Ovary (tissue), 9 donors: ENCODE data around the gene FUT6. TPM values are rescaled to one million over a fixed set of nuclear protein-coding genes. Genes with fewer than 3 reads are reported as not detected.

Source experiments
- DNase-seq, 5 donors: peaks; one replicate each; pipeline ENCODE4 v3.0.0-alpha.2; 2019 to 2020
- H3K27ac ChIP-seq, 2 donors: fragments of 200-600 bp; one replicate each; pipeline versions ENCODE4 v1.5.1 to v1.8.0; 2019 to 2022
- H3K27me3 ChIP-seq: fragments of 200-600 bp; one replicate; pipeline ENCODE4 v1.8.0; 2022
- H3K36me3 ChIP-seq: fragments of 200-600 bp; sonication (generic); one replicate; pipeline ENCODE4 v1.5.1; 2019
- H3K4me1 ChIP-seq: one replicate; pipeline ENCODE4 v1.8.1; 2013; ENCODE audit warnings: mild to moderate bottlenecking, moderate library complexity; ENCODE audit not compliant: insufficient read depth
- H3K4me3 ChIP-seq: fragments of 200-600 bp; sonication (generic); one replicate; pipeline ENCODE4 v1.5.1; 2017
- H3K9me3 ChIP-seq, 2 donors: fragments of 200-600 bp in 1 of 2; sonication (generic) in 1 of 2; one replicate each; pipeline versions ENCODE4 v1.5.1 to v1.8.1; 2013 to 2019; ENCODE audit warnings: mild to moderate bottlenecking in 1 of 2, moderate library complexity in 1 of 2
- EP300 ChIP-seq: sonication (generic); formaldehyde crosslinking; IDR thresholded peaks from one replicate; pipeline ENCODE4 v1.6.1; 2017; ENCODE audit warnings: antibody characterized with exemption
- POLR2A ChIP-seq: fragments of 450-650 bp; IDR thresholded peaks from one replicate; pipeline ENCODE4 v1.6.1; 2017; ENCODE audit warnings: antibody characterized with exemption, mild to moderate bottlenecking, moderate library complexity
- WGBS, 3 donors: extraction: QIAGEN DNeasy Blood & Tissue Kit in 1 of 3; methylation state at CpG; one replicate each; pipeline versions ENCODE4 v1.1.5 to v1.1.7; 2013 to 2017; 5-methylcytosine and 5-hydroxymethylcytosine counted together
- intact Hi-C, 4 donors: fragments of 100-400 bp; cut with DNase I; formaldehyde crosslinking; loops; one replicate each; pipeline versions ENCODE4 v1.11.0 to v1.15.1; 2022 to 2023
- polyA plus RNA-seq, 2 donors: library from polyadenylated mRNA; stranded (reverse); fragments of 200-250 nt in 1 of 2; fragments of 350-450 nt in 1 of 2; fragmentation: Illumina TruSeq in 1 of 2; extraction: RNeasy Lipid Tissue Mini Kit (QIAGEN cat#74804) in 1 of 2; gene quantifications; one replicate each; pipeline ENCODE4 v1.2.3, GENCODE V29; 2013 to 2014
- total RNA-seq, 7 donors: library from RNA; depleted of rRNA in 2 of 7; stranded (reverse); fragments of >200 nt in 2 of 7; fragmentation: NEBNext Ultra II Directional in 3 of 7; extraction: Animal tissue kit (Norgen Biotek cat#: 25700) in 3 of 7; gene quantifications; one replicate each; pipeline versions ENCODE4 v1.1.0 to v1.2.4, GENCODE V29; 2016 to 2023
- TF ChIP-seq, protein P1 (sequence below), 3 donors: fragments of 450-650 bp in 2 of 3; fragments of 200-600 bp in 1 of 3; IDR thresholded peaks; one replicate each; pipeline versions ENCODE4 v1.5.1 to v1.8.0; 2016 to 2022; ENCODE audit warnings: antibody characterized with exemption in 3 of 3, mild to moderate bottlenecking in 1 of 3
- donor health status: DM: no; HTN: no; CAD: no; lungs with moderate emphysema.
- donor health status: DM: no; HTN: no; CAD: no.
- donor health status: Bipolar disorder and iron deficiency.
- donor health status: DM: yes; HTN: yes; CAD: no.
- donor health status: DM: no; HTN: no; CAD: no.
- donor health status: DM: yes; HTN: yes; CAD: no.

Gene FUT6
- total and polyA plus RNA-seq, 9 donors = 0.11 to 2.6 (median 0.38) TPM; not detected in 5

DNA sequence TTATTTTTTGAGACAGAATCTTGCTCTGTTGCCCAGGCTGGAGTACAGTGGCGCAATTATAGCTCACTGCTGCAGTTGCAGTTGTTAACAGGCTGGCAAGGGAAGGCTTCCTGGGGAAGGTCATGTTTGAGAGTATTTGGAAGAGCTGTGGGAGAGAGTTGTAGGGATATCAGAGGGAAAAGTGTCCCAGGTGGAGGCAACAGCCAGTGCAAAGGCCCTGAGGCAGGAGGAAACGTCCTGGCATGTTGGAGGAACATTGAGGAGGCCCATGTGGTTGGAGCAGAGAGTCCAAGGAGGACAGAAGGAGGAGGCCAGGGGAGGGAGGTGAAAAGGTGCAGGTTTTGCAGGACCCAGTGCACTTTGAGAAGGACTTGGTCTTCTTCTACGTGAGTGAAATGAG lies 46.3 kb downstream of the FUT6 start:
- no peaks in the 10 kb centered on the region for H3K27me3 ChIP-seq
- H3K4me3 ChIP-seq = no peak overlapping the region
- no peak overlapping the region for H3K27ac ChIP-seq
- H3K36me3 ChIP-seq = peaks cover 2% of the 10 kb centered on the region
- no peak for DNase-seq
- intact Hi-C loops = no loop called here
- H3K9me3 ChIP-seq = no peaks in the 10 kb centered on the region
- TF ChIP-seq EP300 (no peak), POLR2A (no peak)
- TF ChIP-seq, protein P1, sequence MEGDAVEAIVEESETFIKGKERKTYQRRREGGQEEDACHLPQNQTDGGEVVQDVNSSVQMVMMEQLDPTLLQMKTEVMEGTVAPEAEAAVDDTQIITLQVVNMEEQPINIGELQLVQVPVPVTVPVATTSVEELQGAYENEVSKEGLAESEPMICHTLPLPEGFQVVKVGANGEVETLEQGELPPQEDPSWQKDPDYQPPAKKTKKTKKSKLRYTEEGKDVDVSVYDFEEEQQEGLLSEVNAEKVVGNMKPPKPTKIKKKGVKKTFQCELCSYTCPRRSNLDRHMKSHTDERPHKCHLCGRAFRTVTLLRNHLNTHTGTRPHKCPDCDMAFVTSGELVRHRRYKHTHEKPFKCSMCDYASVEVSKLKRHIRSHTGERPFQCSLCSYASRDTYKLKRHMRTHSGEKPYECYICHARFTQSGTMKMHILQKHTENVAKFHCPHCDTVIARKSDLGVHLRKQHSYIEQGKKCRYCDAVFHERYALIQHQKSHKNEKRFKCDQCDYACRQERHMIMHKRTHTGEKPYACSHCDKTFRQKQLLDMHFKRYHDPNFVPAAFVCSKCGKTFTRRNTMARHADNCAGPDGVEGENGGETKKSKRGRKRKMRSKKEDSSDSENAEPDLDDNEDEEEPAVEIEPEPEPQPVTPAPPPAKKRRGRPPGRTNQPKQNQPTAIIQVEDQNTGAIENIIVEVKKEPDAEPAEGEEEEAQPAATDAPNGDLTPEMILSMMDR (IDR thresholded peaks at IDR 0.05) = no peak
- 79 to 88% (median 86%) methylated on average over 3 of the region's 3 CpGs for WGBS, 3 donors
- H3K4me1 ChIP-seq = no peaks in the 10 kb centered on the region

DNA sequence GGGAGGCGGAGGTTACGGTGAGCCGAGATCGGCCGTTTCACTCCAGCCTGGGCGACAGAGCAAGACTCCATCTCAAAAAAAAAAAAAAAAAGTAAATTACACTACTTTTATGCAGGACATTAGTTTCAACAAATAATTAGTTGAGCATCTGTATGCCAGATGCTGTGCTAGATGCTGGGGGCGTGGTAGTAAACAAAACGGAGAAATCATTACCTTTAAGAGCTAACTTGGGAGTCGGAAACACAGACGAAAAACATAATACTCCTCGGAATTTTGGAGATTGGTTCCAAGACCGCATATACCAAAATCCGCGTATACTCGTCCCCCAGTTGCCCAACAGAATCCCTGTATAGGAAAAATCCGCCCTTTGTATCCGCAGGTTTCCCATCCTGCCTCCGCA lies 47.3 kb downstream of the FUT6 start:
- TF ChIP-seq, protein P1 (IDR thresholded peaks at IDR 0.05) = no peak
- TF ChIP-seq EP300 (no peak), POLR2A (no peak)
- WGBS, 3 donors = 88 to 93% (median 91%) methylated on average over 18 of the region's 18 CpGs
- intact Hi-C loops = no loop called here
- no peaks in the 10 kb centered on the region for H3K9me3 ChIP-seq
- H3K4me1 ChIP-seq = no peaks in the 10 kb centered on the region
- no peak overlapping the region for H3K4me3 ChIP-seq
- peaks cover 2% of the 10 kb centered on the region for H3K36me3 ChIP-seq
- DNase-seq = no peak
- H3K27ac ChIP-seq = no peak overlapping the region
- no peaks in the 10 kb centered on the region for H3K27me3 ChIP-seq

DNA sequence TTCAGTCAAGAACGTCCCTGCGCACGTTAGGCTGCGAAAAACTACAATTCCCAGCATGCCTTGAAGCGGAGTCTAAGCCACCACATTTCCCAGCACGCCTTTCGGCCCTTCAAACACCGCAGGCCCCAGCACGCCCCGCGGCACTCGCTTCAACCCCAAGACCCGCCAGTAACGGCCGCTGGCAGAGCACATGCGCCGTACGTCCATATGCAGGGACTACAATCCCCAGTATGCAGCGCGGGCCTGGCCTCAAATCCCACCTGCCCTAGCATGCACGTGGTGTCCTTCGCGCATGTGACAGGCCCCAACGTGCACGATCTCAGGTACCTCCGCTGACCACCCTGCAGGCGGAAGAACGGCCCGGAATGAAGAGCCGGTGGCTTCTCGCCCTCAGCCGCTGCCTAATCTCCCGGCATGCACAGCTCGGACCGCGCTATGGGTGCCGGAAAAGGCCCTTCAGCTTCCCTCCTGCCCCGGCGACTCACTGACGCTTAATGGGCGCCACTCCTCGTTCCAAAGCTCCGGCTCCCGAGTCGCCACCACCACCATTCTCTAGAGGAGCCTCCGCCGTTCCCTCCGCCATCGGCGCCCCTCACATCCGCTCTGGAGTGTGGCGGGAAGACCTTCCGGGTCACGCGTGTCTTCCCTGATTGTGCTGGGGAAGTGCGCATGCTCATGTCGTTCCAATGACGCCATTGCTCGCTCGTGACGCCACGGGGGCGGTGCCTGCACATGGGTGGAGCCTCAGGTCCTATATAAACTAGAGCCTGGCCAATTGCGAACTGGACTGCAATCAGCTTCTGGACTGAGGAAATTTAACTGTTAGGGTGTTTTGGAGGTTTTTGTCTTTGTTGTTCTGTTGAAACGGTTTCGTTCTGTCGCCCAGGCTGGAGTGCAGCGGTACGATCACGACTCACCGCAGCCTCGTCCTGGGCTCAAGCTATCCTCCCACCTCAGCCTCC lies 48.7 kb downstream of the FUT6 start, which contains the start of gene DUS3L:
TSS of gene DUS3L (minus strand) at position 605 of the 962 bp plus-strand sequence. CDS start at position 583, 22 bp downstream.
- intact Hi-C loops = no loop called here
- H3K27me3 ChIP-seq = no peaks in the 10 kb centered on the region
- H3K4me1 ChIP-seq = no peaks in the 10 kb centered on the region
- peaks cover 2% of the 10 kb centered on the region for H3K36me3 ChIP-seq
- no peaks in the 10 kb centered on the region for H3K9me3 ChIP-seq
- 9 to 11% (median 11%) methylated on average over 66 to 72 of the region's 72 CpGs for WGBS, 3 donors
- DNase-seq = peak; percentile 95 to 97 (median 97)
- H3K27ac ChIP-seq = peak within 1 kb of the TSS; percentile 87 to 96
- peak; percentile 64 for TF ChIP-seq POLR2A
- TF ChIP-seq EP300 = peak; percentile 57
- TF ChIP-seq, protein P1 (IDR thresholded peaks at IDR 0.05) = no peak
- peak within 1 kb of the TSS; percentile 91 for H3K4me3 ChIP-seq

DNA sequence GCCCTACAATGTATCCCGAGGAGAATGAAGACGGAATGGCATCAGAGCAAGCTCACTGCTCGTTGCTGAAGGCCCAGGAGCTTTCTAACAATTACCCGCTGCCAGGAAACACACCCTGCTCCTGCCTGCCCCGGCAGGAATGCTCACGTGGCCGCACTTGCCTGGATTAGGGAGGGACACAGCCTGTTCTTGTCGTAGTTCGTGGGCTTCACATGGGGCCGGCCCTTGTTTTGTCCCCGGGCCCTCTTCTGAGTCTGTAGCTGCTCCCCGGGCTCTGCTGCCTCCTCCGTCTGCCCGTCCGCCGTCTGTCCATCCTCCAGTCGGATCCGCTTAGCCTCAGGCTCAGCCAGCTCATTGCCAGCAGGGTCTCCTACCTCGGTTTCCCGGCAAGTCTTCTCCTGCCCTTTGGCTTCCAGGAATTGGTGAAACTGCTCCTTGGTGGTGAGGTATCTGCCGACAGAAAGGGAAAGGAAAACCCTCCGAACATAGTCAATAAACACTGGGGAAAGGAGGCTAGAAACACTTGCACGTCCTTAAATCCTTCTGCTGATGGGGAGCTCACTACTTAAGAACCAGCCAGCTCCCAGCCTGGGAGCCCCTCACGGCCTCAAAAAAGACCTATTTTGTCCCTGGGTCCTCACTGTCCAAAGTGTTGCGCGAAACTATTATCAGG lies 49.5 kb downstream of the FUT6 start:
- 68 to 76% (median 72%) methylated on average over 26 of the region's 26 CpGs for WGBS, 3 donors
- DNase-seq = peak in 3 of 5 donors; percentile 52 to 58 (median 54)
- no peak for TF ChIP-seq EP300
- TF ChIP-seq, protein P1 (IDR thresholded peaks at IDR 0.05) = no peak
- TF ChIP-seq POLR2A = no peak
- intact Hi-C loops = loop anchor here in 1 of 4 donors (10.0 kb wide), 1 partner anchor 235 kb away; no protein-coding TSS in a partner anchor
- Histone ChIP-seq H3K9me3 (no peaks in the 10 kb centered on the region), H3K36me3 (peaks cover 2% of the 10 kb centered on the region), H3K4me3 (peak overlapping the region; percentile 91), H3K27ac (peak overlapping the region; percentile 87 to 96), H3K27me3 (no peaks in the 10 kb centered on the region), H3K4me1 (no peaks in the 10 kb centered on the region)
